GM12874 (cell line): Measurements from ENCODE around the gene CBR3.

Experiments
- CTCF ChIP-seq: IDR thresholded peaks from 2 replicates; pipeline ENCODE4 v1.5.1; 2011; ENCODE audit warnings: low read depth, mild to moderate bottlenecking, control low read depth, low read length, moderate library complexity; ENCODE audit not compliant: insufficient read depth

Gene CBR3

GRCh38 chr21:36124395-36124794 is 10.5 kb upstream of the CBR3 start:
- TF ChIP-seq CTCF = no peak

- TF ChIP-seq CTCF = peak; percentile 90
These were observed 9.2 kb upstream of the CBR3 start for GRCh38 chr21:36125512-36126207.

- TF ChIP-seq CTCF = no peak
These were observed 8.7 kb upstream of the CBR3 start for GRCh38 chr21:36126208-36126565.

GRCh38 chr21:36126621-36127110 is 8.2 kb upstream of the CBR3 start:
- no peak for TF ChIP-seq CTCF

- no peak for TF ChIP-seq CTCF
These were observed 7.5 kb upstream of the CBR3 start for GRCh38 chr21:36127250-36127904.

- TF ChIP-seq CTCF = no peak
These were observed 6.9 kb upstream of the CBR3 start for GRCh38 chr21:36127977-36128376.

- TF ChIP-seq CTCF = no peak
These were observed 5.7 kb upstream of the CBR3 start for GRCh38 chr21:36129219-36129618.
